GM12801 (cell line): ENCODE data around the gene FTCD.

Experiments
- TF ChIP-seq, protein P1 (sequence below): IDR thresholded peaks from one replicate; pipeline ENCODE4 v1.5.1; 2011; ENCODE audit warnings: control low read depth; ENCODE audit not compliant: insufficient read length; ENCODE audit errors: extremely low read depth

FTCD gene

DNA sequence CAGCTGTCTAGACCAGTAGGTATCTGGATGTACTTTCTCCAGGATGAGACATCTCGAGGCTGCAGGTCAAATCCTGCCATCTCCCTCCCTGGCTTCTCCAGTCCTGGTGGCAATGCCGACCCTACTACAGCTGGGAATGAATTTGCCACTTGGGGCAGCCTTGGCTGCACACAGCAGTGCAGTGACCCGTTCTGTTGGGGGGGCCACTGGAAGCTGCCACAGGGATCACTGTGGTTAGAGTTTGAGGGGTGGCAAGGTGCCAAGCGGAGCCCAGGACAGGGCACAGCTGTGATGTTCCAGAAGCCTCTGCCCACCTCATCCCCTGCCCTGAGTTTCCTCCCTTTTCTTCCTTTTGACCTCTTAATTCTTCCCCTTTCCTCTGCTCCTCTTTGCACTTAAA, 40.4 kb downstream of the FTCD start:
- TF ChIP-seq, protein P1, sequence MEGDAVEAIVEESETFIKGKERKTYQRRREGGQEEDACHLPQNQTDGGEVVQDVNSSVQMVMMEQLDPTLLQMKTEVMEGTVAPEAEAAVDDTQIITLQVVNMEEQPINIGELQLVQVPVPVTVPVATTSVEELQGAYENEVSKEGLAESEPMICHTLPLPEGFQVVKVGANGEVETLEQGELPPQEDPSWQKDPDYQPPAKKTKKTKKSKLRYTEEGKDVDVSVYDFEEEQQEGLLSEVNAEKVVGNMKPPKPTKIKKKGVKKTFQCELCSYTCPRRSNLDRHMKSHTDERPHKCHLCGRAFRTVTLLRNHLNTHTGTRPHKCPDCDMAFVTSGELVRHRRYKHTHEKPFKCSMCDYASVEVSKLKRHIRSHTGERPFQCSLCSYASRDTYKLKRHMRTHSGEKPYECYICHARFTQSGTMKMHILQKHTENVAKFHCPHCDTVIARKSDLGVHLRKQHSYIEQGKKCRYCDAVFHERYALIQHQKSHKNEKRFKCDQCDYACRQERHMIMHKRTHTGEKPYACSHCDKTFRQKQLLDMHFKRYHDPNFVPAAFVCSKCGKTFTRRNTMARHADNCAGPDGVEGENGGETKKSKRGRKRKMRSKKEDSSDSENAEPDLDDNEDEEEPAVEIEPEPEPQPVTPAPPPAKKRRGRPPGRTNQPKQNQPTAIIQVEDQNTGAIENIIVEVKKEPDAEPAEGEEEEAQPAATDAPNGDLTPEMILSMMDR: no peak

DNA sequence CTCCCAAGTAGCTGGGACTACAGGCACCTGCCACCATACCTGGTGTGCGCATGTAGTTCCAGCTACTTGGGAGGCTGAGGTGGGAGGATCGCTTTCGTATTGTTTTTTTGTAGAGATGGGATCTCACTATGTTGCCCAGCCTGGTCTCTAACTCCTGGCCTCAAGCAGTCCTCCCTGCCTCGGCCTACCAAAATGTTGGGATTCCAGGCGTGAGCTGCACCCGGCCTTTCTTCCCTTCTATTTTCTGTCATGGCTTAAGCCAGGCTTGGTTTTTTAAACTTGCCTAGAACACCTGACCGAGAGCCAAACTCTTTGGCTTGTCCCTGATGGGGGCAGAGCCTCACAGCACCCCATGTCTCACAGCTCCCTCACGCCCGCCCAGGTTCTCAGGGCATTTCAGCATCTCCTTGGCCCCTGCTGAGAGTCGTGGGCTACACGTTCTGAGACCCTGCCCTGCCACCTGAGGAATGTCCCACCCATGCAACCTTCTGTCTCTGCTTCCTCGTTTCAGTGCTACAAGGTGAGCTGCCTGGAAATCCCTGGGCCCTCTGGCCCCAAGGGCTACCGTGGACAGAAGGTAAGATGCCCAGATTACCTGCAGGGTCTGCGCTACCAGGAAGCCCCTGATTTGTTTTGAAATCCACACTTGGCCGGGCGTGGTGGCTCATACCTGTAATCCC, 41.7 kb downstream of the FTCD start:
- TF ChIP-seq, protein P1: no peak

DNA sequence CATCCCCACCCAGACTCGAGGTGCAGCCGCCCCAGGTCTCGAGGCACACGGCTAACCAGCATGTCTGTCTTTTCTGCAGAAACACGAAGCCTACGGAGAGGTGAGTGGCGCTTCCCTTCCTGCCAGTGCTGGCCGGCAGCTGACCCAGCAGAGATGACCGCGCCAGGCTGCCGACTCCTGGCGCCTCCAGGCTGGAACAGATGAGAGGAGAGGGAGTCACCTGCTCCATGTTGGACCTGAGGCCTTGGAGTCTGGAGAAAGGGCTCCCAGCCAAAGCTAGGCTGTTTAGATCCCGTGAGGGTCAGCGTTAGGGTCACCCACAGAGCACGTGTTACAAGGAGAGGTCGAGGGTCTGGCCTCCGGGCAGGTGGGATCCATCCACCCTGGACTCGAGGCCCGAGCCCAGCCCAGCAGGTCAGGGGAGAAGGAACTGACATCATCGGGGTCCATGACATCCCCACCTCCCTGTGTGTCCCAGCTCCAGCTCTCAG, 42.6 kb downstream of the FTCD start:
- TF ChIP-seq, protein P1: no peak

DNA sequence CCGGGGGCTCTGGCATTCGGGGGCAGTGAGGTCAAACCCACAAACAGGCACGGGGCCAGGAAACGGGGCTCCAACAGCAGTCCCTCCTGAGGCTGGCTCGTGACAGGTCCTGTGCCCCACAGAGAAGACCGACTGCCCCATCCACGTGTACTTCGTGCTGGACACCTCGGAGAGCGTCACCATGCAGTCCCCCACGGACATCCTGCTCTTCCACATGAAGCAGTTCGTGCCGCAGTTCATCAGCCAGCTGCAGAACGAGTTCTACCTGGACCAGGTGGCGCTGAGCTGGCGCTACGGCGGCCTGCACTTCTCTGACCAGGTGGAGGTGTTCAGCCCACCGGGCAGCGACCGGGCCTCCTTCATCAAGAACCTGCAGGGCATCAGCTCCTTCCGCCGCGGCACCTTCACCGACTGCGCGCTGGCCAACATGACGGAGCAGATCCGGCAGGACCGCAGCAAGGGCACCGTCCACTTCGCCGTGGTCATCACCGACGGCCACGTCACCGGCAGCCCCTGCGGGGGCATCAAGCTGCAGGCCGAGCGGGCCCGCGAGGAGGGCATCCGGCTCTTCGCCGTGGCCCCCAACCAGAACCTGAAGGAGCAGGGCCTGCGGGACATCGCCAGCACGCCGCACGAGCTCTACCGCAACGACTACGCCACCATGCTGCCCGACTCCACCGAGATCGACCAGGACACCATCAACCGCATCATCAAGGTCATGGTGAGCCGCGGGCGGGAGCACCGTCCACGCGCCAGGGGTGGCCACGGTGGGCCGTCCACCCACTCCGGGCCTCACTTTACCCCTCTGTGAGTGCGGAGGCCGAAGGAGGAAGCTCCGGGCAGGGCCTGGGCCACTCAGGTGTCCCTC, 43.3 kb downstream of the FTCD start:
- TF ChIP-seq, protein P1: no peak

DNA sequence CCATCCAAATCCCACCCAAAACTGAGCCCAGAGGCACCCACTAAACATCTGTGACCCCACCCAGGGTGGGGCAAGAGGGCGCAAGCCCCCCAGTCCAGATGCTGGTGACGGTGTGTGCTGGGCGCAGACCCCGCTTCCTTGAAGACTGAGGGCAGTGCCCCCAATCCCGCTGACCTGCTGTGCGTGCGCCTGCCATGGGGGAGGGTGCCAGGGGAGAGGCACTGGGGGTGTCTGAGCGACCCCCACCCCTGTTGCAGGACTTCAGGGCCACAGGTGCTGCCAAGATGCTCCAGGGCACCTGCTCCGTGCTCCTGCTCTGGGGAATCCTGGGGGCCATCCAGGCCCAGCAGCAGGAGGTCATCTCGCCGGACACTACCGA, 44.2 kb downstream of the FTCD start:
- TF ChIP-seq, protein P1: no peak

DNA sequence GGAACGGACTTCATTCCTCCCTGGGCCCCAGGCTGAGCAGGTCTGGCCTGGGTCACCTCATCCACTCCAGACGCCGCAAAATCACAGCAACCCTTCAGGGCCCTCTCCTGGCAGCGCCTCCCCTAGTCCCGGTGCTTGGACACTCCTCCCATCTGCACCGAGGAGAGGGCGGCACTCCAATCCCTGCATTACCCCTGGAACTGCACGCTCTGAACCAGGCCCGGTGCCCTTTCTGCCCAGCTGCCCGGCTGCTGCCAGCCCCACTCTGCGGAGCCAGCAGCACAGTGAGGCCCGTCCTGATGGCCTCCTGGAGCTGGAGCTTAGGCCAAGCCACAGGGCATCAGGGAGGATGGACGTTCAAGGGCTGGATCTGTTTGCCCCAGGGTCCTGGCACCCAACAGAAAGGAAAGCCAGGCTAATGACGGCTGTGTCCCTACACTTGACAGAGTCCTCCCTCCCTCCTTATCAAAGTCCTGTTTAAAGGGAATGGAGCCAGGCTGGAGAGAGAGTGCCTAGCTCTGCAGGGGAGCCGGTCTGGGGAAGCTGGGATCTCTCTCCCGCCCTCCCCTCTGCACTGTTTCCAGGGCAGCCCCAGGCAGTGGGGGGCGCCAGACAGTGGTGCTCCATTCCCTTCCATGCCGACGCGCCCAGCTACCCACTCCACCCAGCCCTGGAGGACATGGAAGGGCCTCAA, 44.7 kb downstream of the FTCD start:
- TF ChIP-seq, protein P1: no peak
